Measurements from ENCODE around the gene UAP1.

GRCh38 chr1:162590686-162591085, 29.2 kb downstream of the UAP1 start:
- TF ChIP-seq CTCF (conservative IDR thresholded peaks at IDR 0.05; ENCODE audit: low read length) (no peak), EZH2phosphoT487 (IDR thresholded peaks at IDR 0.05; ENCODE audit: borderline replicate concordance, low read depth, low read length) (no peak)

Data from OCI-LY7 (cell line).